DMS114 treated with DMSO at 0.1 percent for 48 hours (cell line): ENCODE data around the gene GKN2.
A peak's percentile ranks its signal among the peaks of the same experiment; 100 is the strongest.
"Not testable (repeated sequence)": the region's sequence is repeated elsewhere in the genome, so short reads cannot be mapped to it uniquely, and the experiment has no call there.

Experiments used
- DNase-seq: peaks from one replicate; lab custom pipeline; 2025; ENCODE audit not compliant: unreplicated experiment; lab: John Stamatoyannopoulos, UW

The GKN2 gene

GRCh38 chr2:68961380-68961779 is 8.7 kb upstream of the GKN2 start:
- no peak for DNase-seq

- no peak for DNase-seq
Observed at GRCh38 chr2:68959001-68959400, 6.3 kb upstream of the GKN2 start.

GRCh38 chr2:68955432-68955831 is 2.7 kb upstream of the GKN2 start:
- DNase-seq, result not testable (repeated sequence)

- no peak for DNase-seq
Observed at GRCh38 chr2:68951899-68952298, 794 bp downstream of the GKN2 start.

- DNase-seq, result no peak
Observed at GRCh38 chr2:68948710-68949109, 4.0 kb downstream of the GKN2 start.

GRCh38 chr2:68946117-68946516 is 6.6 kb downstream of the GKN2 start:
- no peak for DNase-seq

GRCh38 chr2:68943581-68944568 is 8.8 kb downstream of the GKN2 start:
- peak; percentile 73 for DNase-seq

- DNase-seq, result no peak
Observed at GRCh38 chr2:68942827-68943226, 9.9 kb downstream of the GKN2 start.

- DNase-seq, result no peak
Observed at GRCh38 chr2:68940369-68940768, 12.3 kb downstream of the GKN2 start.

- DNase-seq, result no peak
Observed at GRCh38 chr2:68939962-68940361, 12.7 kb downstream of the GKN2 start.

GRCh38 chr2:68938938-68939337 is 13.8 kb downstream of the GKN2 start:
- DNase-seq, result no peak

GRCh38 chr2:68937346-68938055 is 15.2 kb downstream of the GKN2 start:
- DNase-seq, result no peak

- no peak for DNase-seq
Observed at GRCh38 chr2:68936889-68937288, 15.8 kb downstream of the GKN2 start.

GRCh38 chr2:68936427-68936826 is 16.3 kb downstream of the GKN2 start:
- DNase-seq, result no peak

- DNase-seq, result no peak
Observed at GRCh38 chr2:68935471-68935870, 17.2 kb downstream of the GKN2 start.

GRCh38 chr2:68934021-68934420 is 18.7 kb downstream of the GKN2 start:
- no peak for DNase-seq

GRCh38 chr2:68932402-68932801 is 20.3 kb downstream of the GKN2 start:
- no peak for DNase-seq

GRCh38 chr2:68931799-68932198 is 20.9 kb downstream of the GKN2 start:
- no peak for DNase-seq

- no peak for DNase-seq
Observed at GRCh38 chr2:68931149-68931711, 21.5 kb downstream of the GKN2 start.

GRCh38 chr2:68926796-68927195 is 25.9 kb downstream of the GKN2 start:
- no peak for DNase-seq

- DNase-seq, result peak; percentile 28
Observed at GRCh38 chr2:68925295-68925896, 27.3 kb downstream of the GKN2 start.
